SK-N-SH treated with all-trans-retinoic acid at 6 μM for 48 hours (cell line): ENCODE measurements around the gene TECTB.

Experiments
- ATAC-seq: fragments of 200-7000 bp; cut with Tn5 transposase; 3 replicates; pipeline ENCODE4 v1.9.1; 2020; ENCODE audit warnings: mild to moderate bottlenecking, moderate library complexity
- ARNTL ChIP-seq: fragments of 450-650 bp; formaldehyde crosslinking; IDR thresholded peaks from 2 replicates; pipeline ENCODE4 v1.5.0; 2020; ENCODE audit warnings: low read depth, mild to moderate bottlenecking, moderate library complexity, borderline replicate concordance
- BACH2 ChIP-seq: fragments of 250-450 bp; sonication (Bioruptor Pico); IDR thresholded peaks from 2 replicates; pipeline ENCODE4 v1.9.0; 2021; ENCODE audit warnings: mild to moderate bottlenecking, borderline replicate concordance
- CSDC2 ChIP-seq: fragments of 250-450 bp; sonication (Bioruptor Pico); IDR thresholded peaks from 2 replicates; pipeline ENCODE4 v1.5.0; 2020; ENCODE audit warnings: mild to moderate bottlenecking, moderate library complexity
- CSRNP3 ChIP-seq: fragments of 250-450 bp; sonication (Bioruptor Pico); IDR thresholded peaks from 2 replicates; pipeline ENCODE4 v1.5.1; 2021; ENCODE audit warnings: mild to moderate bottlenecking, moderate library complexity
- ESRRG ChIP-seq: fragments of 250-450 bp; sonication (Bioruptor Pico); IDR thresholded peaks from 2 replicates; pipeline ENCODE4 v1.6.1; 2021; ENCODE audit warnings: mild to moderate bottlenecking
- GLIS3 ChIP-seq: fragments of 250-450 bp; sonication (Bioruptor Pico); IDR thresholded peaks from 2 replicates; pipeline ENCODE4 v1.5.0; 2020; ENCODE audit warnings: mild to moderate bottlenecking, moderate library complexity
- ISL1 ChIP-seq: fragments of 250-450 bp; sonication (Bioruptor Pico); IDR thresholded peaks from 2 replicates; pipeline ENCODE4 v2.1.2; 2022; ENCODE audit warnings: mild to moderate bottlenecking, moderate library complexity
- OSR1 ChIP-seq: fragments of 250-450 bp; sonication (Bioruptor Pico); IDR thresholded peaks from 2 replicates; pipeline ENCODE4 v1.8.0; 2022; ENCODE audit warnings: moderate library complexity, mild to moderate bottlenecking, inconsistent platforms
- PATZ1 ChIP-seq: fragments of 250-450 bp; sonication (Bioruptor Pico); IDR thresholded peaks from 2 replicates; pipeline ENCODE4 v1.8.0; 2020; ENCODE audit warnings: mild to moderate bottlenecking, moderate library complexity, borderline replicate concordance
- POU6F1 ChIP-seq: fragments of 250-450 bp; sonication (Bioruptor Pico); IDR thresholded peaks from 2 replicates; pipeline ENCODE4 v1.8.0; 2021; ENCODE audit warnings: low read depth, mild to moderate bottlenecking, moderate library complexity, borderline replicate concordance
- RARB ChIP-seq: fragments of 250-450 bp; sonication (Bioruptor Pico); IDR thresholded peaks from 2 replicates; pipeline ENCODE4 v1.8.0; 2021; ENCODE audit warnings: mild to moderate bottlenecking, moderate library complexity
- TCF4 ChIP-seq: fragments of 250-450 bp; sonication (Bioruptor Pico); IDR thresholded peaks from 2 replicates; pipeline ENCODE4 v1.8.0; 2021; ENCODE audit warnings: mild to moderate bottlenecking, moderate library complexity, borderline replicate concordance
- TOX ChIP-seq: fragments of 250-450 bp; sonication (Bioruptor Pico); IDR thresholded peaks from 2 replicates; pipeline ENCODE4 v1.8.0; 2021; ENCODE audit warnings: mild to moderate bottlenecking, moderate library complexity, borderline replicate concordance
- TSHZ2 ChIP-seq: fragments of 250-450 bp; sonication (Bioruptor Pico); IDR thresholded peaks from 2 replicates; pipeline ENCODE4 v1.5.0; 2020; ENCODE audit warnings: mild to moderate bottlenecking, moderate library complexity
- ZC3H10 ChIP-seq: fragments of 250-450 bp; sonication (Bioruptor Pico); IDR thresholded peaks from 2 replicates; pipeline ENCODE4 v1.5.1; 2021; ENCODE audit warnings: mild to moderate bottlenecking, moderate library complexity
- ZFP30 ChIP-seq: fragments of 450-650 bp; formaldehyde crosslinking; IDR thresholded peaks from 2 replicates; pipeline ENCODE4 v1.5.0; 2022; ENCODE audit warnings: mild to moderate bottlenecking, moderate library complexity
- ZNF565 ChIP-seq: fragments of 450-650 bp; formaldehyde crosslinking; conservative IDR thresholded peaks from 2 replicates; pipeline ENCODE4 v1.5.0; 2020; ENCODE audit warnings: low read depth, mild to moderate bottlenecking, moderate library complexity
- ZNF70 ChIP-seq: fragments of 450-650 bp; formaldehyde crosslinking; IDR thresholded peaks from 2 replicates; pipeline ENCODE4 v1.5.0; 2020; ENCODE audit warnings: mild to moderate bottlenecking, moderate library complexity
- ZNF8 ChIP-seq: fragments of 450-650 bp; formaldehyde crosslinking; IDR thresholded peaks from 2 replicates; pipeline ENCODE4 v1.5.0; 2020; ENCODE audit warnings: mild to moderate bottlenecking, moderate library complexity

Gene TECTB

GRCh38 chr10:112282086-112282485 lies 1.1 kb upstream of the TECTB start:
- no peak for ATAC-seq

GRCh38 chr10:112286837-112287818 lies 3.9 kb downstream of the TECTB start:
- TF ChIP-seq ZNF70 (CRISPR knock-in tag) (no peak), ISL1 (CRISPR knock-in tag) (no peak), CSRNP3 (CRISPR knock-in tag) (no peak), POU6F1 (CRISPR knock-in tag) (no peak), OSR1 (CRISPR knock-in tag) (no peak), RARB (CRISPR knock-in tag) (no peak), ZNF8 (CRISPR knock-in tag) (no peak), PATZ1 (CRISPR knock-in tag) (no peak), CSDC2 (no peak), ZC3H10 (CRISPR knock-in tag) (no peak)
- no peak for ATAC-seq

More at GRCh38 chr10:112282086-112282485, 1.1 kb upstream of the TECTB start:
- TF ChIP-seq ZNF565 (CRISPR knock-in tag) (no peak), BACH2 (CRISPR knock-in tag) (no peak), CSRNP3 (CRISPR knock-in tag) (no peak), ISL1 (CRISPR knock-in tag) (no peak), ARNTL (CRISPR knock-in tag) (no peak), GLIS3 (CRISPR knock-in tag) (no peak)

- TF ChIP-seq OSR1 (CRISPR knock-in tag) (no peak), TSHZ2 (CRISPR knock-in tag) (no peak), ARNTL (CRISPR knock-in tag) (no peak)
- no peak for ATAC-seq
Measured at GRCh38 chr10:112287844-112288243, 4.6 kb downstream of the TECTB start.

GRCh38 chr10:112288486-112288885 lies 5.3 kb downstream of the TECTB start:
- no peak for ATAC-seq
- TF ChIP-seq GLIS3 (CRISPR knock-in tag) (no peak), PATZ1 (CRISPR knock-in tag) (no peak), ESRRG (no peak), ZNF565 (CRISPR knock-in tag) (no peak), TCF4 (CRISPR knock-in tag) (no peak), CSDC2 (no peak), ZNF8 (CRISPR knock-in tag) (no peak), TOX (CRISPR knock-in tag) (no peak), BACH2 (CRISPR knock-in tag) (no peak), ISL1 (CRISPR knock-in tag) (no peak), ZFP30 (CRISPR knock-in tag) (no peak), ZC3H10 (CRISPR knock-in tag) (no peak), POU6F1 (CRISPR knock-in tag) (no peak)
